Measurements from ENCODE around the gene DIP2C. TPM values are rescaled to one million over a fixed set of nuclear protein-coding genes. Genes with fewer than 3 reads are reported as not detected.

The DIP2C gene
- total and polyA plus RNA-seq, 2 donors (not counting 1 experiment from before 2014, with no cell fraction given) = 1.3 to 1.9 TPM

DNA sequence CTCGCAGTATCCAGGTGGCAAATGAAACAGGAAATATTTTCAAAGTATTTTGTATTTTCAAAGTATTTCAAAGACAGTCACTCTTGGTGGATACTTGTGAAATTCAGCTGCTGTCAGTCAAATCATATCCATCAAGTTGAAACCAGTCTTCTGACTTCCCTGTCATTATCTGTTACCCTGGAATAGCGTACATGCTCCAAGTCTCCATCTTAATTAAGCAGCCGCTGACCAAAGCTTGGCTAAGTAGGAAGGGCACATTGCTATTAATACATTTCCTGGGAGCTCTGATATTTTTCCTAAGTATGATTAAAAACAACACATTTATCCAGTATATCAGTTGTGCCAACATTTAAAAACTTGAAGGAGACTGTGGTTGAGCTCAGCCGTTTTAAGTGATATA, 442.0 kb downstream of the DIP2C start:
- TF ChIP-seq, protein P1, sequence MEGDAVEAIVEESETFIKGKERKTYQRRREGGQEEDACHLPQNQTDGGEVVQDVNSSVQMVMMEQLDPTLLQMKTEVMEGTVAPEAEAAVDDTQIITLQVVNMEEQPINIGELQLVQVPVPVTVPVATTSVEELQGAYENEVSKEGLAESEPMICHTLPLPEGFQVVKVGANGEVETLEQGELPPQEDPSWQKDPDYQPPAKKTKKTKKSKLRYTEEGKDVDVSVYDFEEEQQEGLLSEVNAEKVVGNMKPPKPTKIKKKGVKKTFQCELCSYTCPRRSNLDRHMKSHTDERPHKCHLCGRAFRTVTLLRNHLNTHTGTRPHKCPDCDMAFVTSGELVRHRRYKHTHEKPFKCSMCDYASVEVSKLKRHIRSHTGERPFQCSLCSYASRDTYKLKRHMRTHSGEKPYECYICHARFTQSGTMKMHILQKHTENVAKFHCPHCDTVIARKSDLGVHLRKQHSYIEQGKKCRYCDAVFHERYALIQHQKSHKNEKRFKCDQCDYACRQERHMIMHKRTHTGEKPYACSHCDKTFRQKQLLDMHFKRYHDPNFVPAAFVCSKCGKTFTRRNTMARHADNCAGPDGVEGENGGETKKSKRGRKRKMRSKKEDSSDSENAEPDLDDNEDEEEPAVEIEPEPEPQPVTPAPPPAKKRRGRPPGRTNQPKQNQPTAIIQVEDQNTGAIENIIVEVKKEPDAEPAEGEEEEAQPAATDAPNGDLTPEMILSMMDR (IDR thresholded peaks at IDR 0.05) = no peak
- no peak for TF ChIP-seq EZH2 (IDR thresholded peaks at IDR 0.05; ENCODE audit: borderline replicate concordance, insufficient read depth, low read depth, low read length, poor library complexity, severe bottlenecking)
- no peak overlapping the region for H3K4me3 Mint-ChIP-seq
- DNase-seq = no peak
- no peaks in the 10 kb centered on the region for H3K4me1 Mint-ChIP-seq
- Histone ChIP-seq H3K9ac (ENCODE audit: low read length) (no peak overlapping the region), H3K36me3 (replicated peaks in 1 of 2; ENCODE audit: control extremely low read depth in 1 of 2, control insufficient read depth in 1 of 2, extremely low read depth in 1 of 2, insufficient read depth in 2 of 2, low read length in 1 of 2) (peaks cover 4 to 57% of the 10 kb centered on the region in 2 experiments), H4K20me1 (ENCODE audit: control insufficient read depth, insufficient read depth, low read length, poor library complexity, severe bottlenecking) (no peaks in the 10 kb centered on the region), H3K9me3 (ENCODE audit: control extremely low read depth in 1 of 3, control insufficient read depth in 2 of 3, insufficient read depth in 1 of 3, low read length in 2 of 3) (no peaks in the 10 kb centered on the region), H3K27ac (ENCODE audit: low read length in 2 of 2) (no peak overlapping the region), H2AFZ (ENCODE audit: insufficient read depth, low read depth, low read length, poor library complexity, severe bottlenecking) (no peak overlapping the region), H3K79me2 (ENCODE audit: control insufficient read depth, insufficient read depth, low read length) (no peaks in the 10 kb centered on the region), H3K27me3 (replicated peaks in 1 of 4; ENCODE audit: control extremely low read depth in 1 of 4, control insufficient read depth in 3 of 4, insufficient read depth in 4 of 4, low read length in 3 of 4) (no peaks in the 10 kb centered on the region), H3K4me1 (ENCODE audit: control insufficient read depth in 2 of 2, insufficient read depth in 2 of 2, low read length in 2 of 2) (no peaks in the 10 kb centered on the region), H3K4me2 (replicated peaks; ENCODE audit: low read depth, low read length, poor library complexity, severe bottlenecking) (no peak overlapping the region), H3K4me3 (ENCODE audit: control extremely low read depth in 1 of 5, extremely low read depth in 1 of 5, insufficient read depth in 1 of 5, low read depth in 2 of 5, low read length in 4 of 5) (no peak overlapping the region)
- no peaks in the 10 kb centered on the region for H3K27me3 Mint-ChIP-seq
- no peaks in the 10 kb centered on the region for H3K9me3 Mint-ChIP-seq (ENCODE audit: insufficient read depth)
- no peak overlapping the region for H3K27ac Mint-ChIP-seq
- WGBS (ENCODE audit: insufficient coverage) = no CpG with 5 or more reads among the region's 4 CpGs
- intact Hi-C loops (cut with micrococcal nuclease) = no loop called here
- CTCF ChIA-PET = interaction anchor here (1.1 to 1.5 kb wide), 2 partner anchors 8 to 106 kb away, joined by 3 read pairs; no protein-coding TSS in a partner anchor
- POLR2A ChIA-PET = no interaction called here
- no peak for ATAC-seq (ENCODE audit: low read depth)

DNA sequence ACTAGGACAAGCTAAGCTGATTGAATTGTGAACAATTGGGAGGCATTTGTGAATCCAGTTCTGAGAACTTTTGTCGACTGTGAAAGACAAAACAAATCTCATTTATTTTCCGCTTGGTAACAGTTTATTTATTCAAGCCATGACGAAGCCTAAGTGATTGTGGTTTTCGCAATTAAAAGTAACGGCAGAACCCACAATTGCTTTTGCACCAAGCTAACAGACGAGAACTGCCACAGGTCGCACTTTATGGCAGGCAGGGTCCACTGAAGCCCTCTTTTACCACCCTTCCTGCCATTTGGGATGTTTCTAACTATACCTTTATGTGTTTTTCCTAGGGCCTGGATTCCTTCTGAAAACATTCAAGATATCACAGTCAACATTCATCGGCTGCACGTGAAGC, 443.0 kb downstream of the DIP2C start:
- no peaks in the 10 kb centered on the region for H3K4me1 Mint-ChIP-seq

More for the DNA sequence above, 443.0 kb downstream of the DIP2C start:
- H3K27ac ChIP-seq (ENCODE audit: low read length in 2 of 2) = no peak overlapping the region
- DNase-seq (no peak), ATAC-seq (ENCODE audit: low read depth) (no peak)
- H3K4me1 ChIP-seq (ENCODE audit: control insufficient read depth in 2 of 2, insufficient read depth in 2 of 2, low read length in 2 of 2) = no peaks in the 10 kb centered on the region
- H3K36me3 ChIP-seq (replicated peaks in 1 of 2; ENCODE audit: control extremely low read depth in 1 of 2, control insufficient read depth in 1 of 2, extremely low read depth in 1 of 2, insufficient read depth in 2 of 2, low read length in 1 of 2) = peaks cover 7 to 56% of the 10 kb centered on the region in 2 experiments
- H2AFZ ChIP-seq (ENCODE audit: insufficient read depth, low read depth, low read length, poor library complexity, severe bottlenecking) = no peak overlapping the region
- H4K20me1 ChIP-seq (ENCODE audit: control insufficient read depth, insufficient read depth, low read length, poor library complexity, severe bottlenecking) = no peaks in the 10 kb centered on the region
- no peak overlapping the region for H3K4me3 ChIP-seq (ENCODE audit: control extremely low read depth in 1 of 5, extremely low read depth in 1 of 5, insufficient read depth in 1 of 5, low read depth in 2 of 5, low read length in 4 of 5)
- H3K9ac ChIP-seq (ENCODE audit: low read length) = no peak overlapping the region
- POLR2A ChIA-PET = no interaction called here
- CTCF ChIA-PET = interaction anchor here (1.1 kb wide), 1 partner anchor 87 kb away, joined by 3 read pairs; no protein-coding TSS in a partner anchor
- no peaks in the 10 kb centered on the region for H3K79me2 ChIP-seq (ENCODE audit: control insufficient read depth, insufficient read depth, low read length)
- intact Hi-C loops (cut with micrococcal nuclease) = no loop called here
- no peak overlapping the region for H3K27ac Mint-ChIP-seq
- TF ChIP-seq, protein P1 (IDR thresholded peaks at IDR 0.05) = no peak
- TF ChIP-seq EZH2 (IDR thresholded peaks at IDR 0.05; ENCODE audit: borderline replicate concordance, insufficient read depth, low read depth, low read length, poor library complexity, severe bottlenecking) = no peak
- no peaks in the 10 kb centered on the region for H3K9me3 Mint-ChIP-seq (ENCODE audit: insufficient read depth)
- no peaks in the 10 kb centered on the region for H3K27me3 ChIP-seq (replicated peaks in 1 of 4; ENCODE audit: control extremely low read depth in 1 of 4, control insufficient read depth in 3 of 4, insufficient read depth in 4 of 4, low read length in 3 of 4)
- H3K9me3 ChIP-seq (ENCODE audit: control extremely low read depth in 1 of 3, control insufficient read depth in 2 of 3, insufficient read depth in 1 of 3, low read length in 2 of 3) = no peaks in the 10 kb centered on the region
- 99% methylated on average over 7 of the region's 9 CpGs for WGBS (ENCODE audit: insufficient coverage)
- no peak overlapping the region for H3K4me3 Mint-ChIP-seq
- no peak overlapping the region for H3K4me2 ChIP-seq (replicated peaks; ENCODE audit: low read depth, low read length, poor library complexity, severe bottlenecking)
- no peaks in the 10 kb centered on the region for H3K27me3 Mint-ChIP-seq
